ENCODE results near the gene THSD1.
"Not testable (repeated sequence)": the region's sequence is repeated elsewhere in the genome, so short reads cannot be mapped to it uniquely, and the experiment has no call there.

THSD1 gene

GRCh38 chr13:52348983-52349780 lies 56.8 kb downstream of the THSD1 start:
- DNase-seq: no peak

- no peak for DNase-seq
Observed at GRCh38 chr13:52348071-52348470, 57.9 kb downstream of the THSD1 start.

DNA sequence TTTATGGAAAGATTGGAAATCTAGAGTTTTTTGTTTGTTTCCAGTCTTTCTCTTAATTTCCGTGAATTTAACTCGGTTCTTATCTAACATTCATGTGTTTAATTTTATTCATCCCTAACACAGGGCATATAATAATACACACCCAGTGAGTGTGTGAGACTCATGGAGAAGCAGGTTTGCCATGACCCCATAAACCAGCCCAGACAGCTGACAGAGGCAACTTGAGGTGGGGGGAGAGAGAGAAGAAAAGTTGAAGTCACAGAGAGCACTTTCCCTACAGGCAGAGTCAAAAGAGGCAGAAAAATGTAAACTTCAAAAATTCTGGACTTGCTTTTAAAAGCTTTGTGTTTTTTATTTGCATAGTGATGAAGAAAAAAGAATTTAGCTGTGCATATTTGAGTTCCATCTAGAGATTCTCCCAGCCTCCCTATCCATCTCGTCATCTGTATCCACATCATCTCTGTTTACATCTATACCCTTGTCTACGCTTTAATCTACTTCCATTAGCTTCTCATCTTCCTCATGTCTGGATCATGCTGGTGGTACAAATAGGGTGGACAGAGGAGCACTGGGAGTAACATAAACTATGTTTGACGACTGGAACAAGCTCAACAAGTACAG lies 60.2 kb downstream of the THSD1 start:
- no peak for DNase-seq

- no peak for DNase-seq
Observed at GRCh38 chr13:52345048-52345447, 60.9 kb downstream of the THSD1 start.

GRCh38 chr13:52344108-52344507 lies 61.9 kb downstream of the THSD1 start:
- no peak for DNase-seq

DNA sequence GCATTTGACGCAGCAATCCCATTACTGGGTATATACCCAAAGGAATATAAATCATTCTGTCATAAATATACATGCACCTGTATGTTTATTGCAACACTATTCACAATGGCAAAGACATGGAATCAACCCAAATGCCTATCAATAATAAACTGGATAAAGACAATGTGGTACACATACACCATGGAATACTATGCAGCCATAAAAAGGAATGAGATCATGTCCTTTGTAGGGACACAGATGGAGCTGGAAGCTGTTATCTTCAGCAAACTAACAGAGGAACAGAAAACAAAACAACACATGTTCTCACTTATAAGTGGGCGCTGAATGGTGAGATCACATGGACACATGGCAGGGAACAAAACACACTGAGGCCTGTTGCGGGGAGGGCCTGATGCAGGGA lies 63.8 kb downstream of the THSD1 start:
- DNase-seq: not testable (repeated sequence)

GRCh38 chr13:52337828-52338455 lies 68.0 kb downstream of the THSD1 start:
- DNase-seq: not testable (repeated sequence)

DNA sequence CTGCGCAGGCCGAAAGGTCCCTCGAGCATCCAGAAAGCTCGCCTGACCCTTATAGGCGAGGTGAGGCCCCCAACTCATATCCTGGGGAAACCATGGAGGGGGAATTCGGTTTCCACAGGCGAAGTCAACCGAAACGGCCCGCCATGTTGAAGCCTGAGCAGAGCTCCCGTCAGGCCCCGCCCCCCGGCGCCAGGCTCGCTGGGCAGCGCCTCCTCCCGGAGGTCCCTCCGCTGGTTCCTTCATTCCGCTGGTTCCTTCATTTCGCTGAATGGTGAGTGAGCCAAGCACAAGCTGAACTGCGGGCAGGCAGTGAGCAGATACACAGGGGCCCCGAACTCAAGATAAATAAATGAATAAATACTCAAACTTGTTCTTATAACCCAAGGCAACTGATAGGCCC lies 71.9 kb downstream of the THSD1 start:
- not testable (repeated sequence) for DNase-seq

DNA sequence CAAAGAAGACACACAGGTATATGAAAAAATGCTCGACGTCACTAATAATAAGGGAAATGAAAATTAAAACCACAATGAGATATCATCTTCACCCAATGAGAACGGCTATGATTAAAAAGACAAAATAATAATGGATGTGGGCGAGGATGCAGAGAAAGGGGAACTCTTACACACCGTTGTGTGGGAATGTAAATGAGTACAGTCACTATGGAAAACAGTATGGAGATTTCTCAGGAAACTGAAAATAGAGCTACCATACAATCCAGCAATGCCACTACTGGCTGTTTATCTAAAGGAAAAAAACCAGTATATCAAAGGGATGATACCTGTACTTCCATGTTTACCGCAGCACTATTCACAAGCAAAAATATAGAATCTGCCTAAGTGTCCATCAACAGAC lies 74.1 kb downstream of the THSD1 start:
- not testable (repeated sequence) for DNase-seq

All from activated gamma-delta T cell treated with Interleukin-2 at 50 U/mL for 16 hours (primary cell).